GM12878 (cell line): ENCODE data around the gene CCDC78. TPM values are rescaled to one million over a fixed set of nuclear protein-coding genes. Genes with fewer than 3 reads are reported as not detected.

Experiments
- BCL3 ChIP-seq: IDR thresholded peaks from 2 replicates; pipeline ENCODE4 v1.6.1; 2011; ENCODE audit warnings: borderline replicate concordance, low read depth, mild to moderate bottlenecking, moderate library complexity, low read length; ENCODE audit not compliant: insufficient read depth, poor library complexity, severe bottlenecking
- BHLHE40 ChIP-seq, 2 experiments: fragments of 450-650 bp in 1 of 2; IDR thresholded peaks; 2 replicates each; pipeline ENCODE4 v1.6.1; 2011 to 2017; ENCODE audit warnings: low read depth in 2 of 2, borderline replicate concordance in 1 of 2, improper control_type of control experiment in 1 of 2, low read length in 1 of 2, mild to moderate bottlenecking in 1 of 2
- CEBPB ChIP-seq, 2 experiments: fragments of 150-350 bp in 1 of 2; IDR thresholded peaks; 2 replicates each; pipeline ENCODE4 v1.6.1; 2012 to 2014; ENCODE audit warnings: low read depth in 2 of 2, low read length in 2 of 2, borderline replicate concordance in 1 of 2, inconsistent platforms in 1 of 2
- EED ChIP-seq: sonication (generic); IDR thresholded peaks from 2 replicates; pipeline ENCODE4 v1.6.1; 2016; ENCODE audit warnings: antibody characterized with exemption, low read depth
- ESRRA ChIP-seq: IDR thresholded peaks from 2 replicates; pipeline ENCODE4 v1.6.1; 2012; ENCODE audit warnings: mild to moderate bottlenecking, low read length, improper control_type of control experiment
- EZH2 ChIP-seq: IDR thresholded peaks from 2 replicates; pipeline ENCODE4 v1.6.1; 2012; ENCODE audit warnings: low read depth, mild to moderate bottlenecking, control low read depth, inconsistent platforms, low read length, borderline replicate concordance; ENCODE audit not compliant: control insufficient read depth
- HDAC6 ChIP-seq: fragments of 200-600 bp; sonication (generic); IDR thresholded peaks from one replicate; pipeline ENCODE4 v1.8.0; 2017; ENCODE audit warnings: antibody characterized with exemption; ENCODE audit not compliant: unreplicated experiment
- IKZF1 ChIP-seq: fragments of 450-650 bp; conservative IDR thresholded peaks from 2 replicates; pipeline ENCODE4 v1.6.1; 2017; ENCODE audit warnings: antibody characterized with exemption, mild to moderate bottlenecking
- IRF3 ChIP-seq: fragments of 450-650 bp; IDR thresholded peaks from 2 replicates; pipeline ENCODE4 v1.6.1; 2014; ENCODE audit warnings: mild to moderate bottlenecking
- KDM1A ChIP-seq: fragments of 200-600 bp; sonication (generic); IDR thresholded peaks from 2 replicates; pipeline ENCODE4 v1.6.1; 2016; ENCODE audit warnings: borderline replicate concordance
- KLF5 ChIP-seq: fragments of 450-650 bp; IDR thresholded peaks from 2 replicates; pipeline ENCODE4 v1.6.1; 2014; ENCODE audit warnings: mild to moderate bottlenecking; ENCODE audit not compliant: partially characterized antibody
- MEF2B ChIP-seq: fragments of 450-650 bp; IDR thresholded peaks from 2 replicates; pipeline ENCODE4 v1.6.1; 2018; ENCODE audit warnings: mild to moderate bottlenecking, moderate library complexity; ENCODE audit not compliant: partially characterized antibody, poor library complexity, severe bottlenecking
- NR2C1 ChIP-seq: fragments of 450-650 bp; IDR thresholded peaks from 2 replicates; pipeline ENCODE4 v1.6.1; 2017; ENCODE audit warnings: antibody characterized with exemption, mild to moderate bottlenecking, moderate library complexity
- POLR2A ChIP-seq: IDR thresholded peaks from 2 replicates; pipeline ENCODE4 v1.6.1; 2011; ENCODE audit warnings: low read depth, mild to moderate bottlenecking, low read length
- RB1 ChIP-seq: fragments of 450-650 bp; formaldehyde crosslinking; IDR thresholded peaks from 2 replicates; pipeline ENCODE4 v1.6.1; 2017; ENCODE audit warnings: mild to moderate bottlenecking, borderline replicate concordance
- RFX5 ChIP-seq: IDR thresholded peaks from 2 replicates; pipeline ENCODE4 v1.6.1; 2011; ENCODE audit warnings: low read depth, low read length, improper control_type of control experiment
- TCF12 ChIP-seq: IDR thresholded peaks from 2 replicates; pipeline ENCODE4 v1.6.1; 2011; ENCODE audit warnings: low read depth, mild to moderate bottlenecking, low read length
- polyA plus RNA-seq, 11 experiments: library from polyadenylated mRNA; depleted of rRNA in 4 of 11; unstranded in 6 of 11; stranded (reverse) in 5 of 11; fragments of >200 nt; fragmentation: Nextera tagmentation in 4 of 11; fragmentation: Illumina TruSeq in 1 of 11; extraction: Ambion mirVana in 4 of 11; extraction: Trizol in 1 of 11; gene quantifications; 1 replicate in 1 of 11; 2 replicates in 10 of 11; pipeline versions ENCODE4 v1.2.1 to v1.2.3, GENCODE V29; 2011 to 2016; ENCODE audit warnings: inconsistent platforms in 2 of 11, missing spikeins in 2 of 11, low read depth in 1 of 11
- total RNA-seq, 4 experiments: library from RNA; depleted of rRNA in 3 of 4; stranded (reverse); fragments of >200 nt in 3 of 4; fragmentation: Illumina TruSeq in 1 of 4; extraction: Trizol in 1 of 4; gene quantifications; 2 replicates each; pipeline versions ENCODE4 v1.2.1 to v1.2.3, GENCODE V29; 2013 to 2021
- TF ChIP-seq, protein P1 (sequence below): fragments of 450-650 bp; IDR thresholded peaks from 2 replicates; pipeline ENCODE4 v1.6.1; 2017; ENCODE audit warnings: mild to moderate bottlenecking, moderate library complexity
- TF ChIP-seq, protein P2 (sequence below): fragments of 450-650 bp; IDR thresholded peaks from 2 replicates; pipeline ENCODE4 v1.6.1; 2018; ENCODE audit warnings: borderline replicate concordance, mild to moderate bottlenecking; ENCODE audit not compliant: partially characterized antibody

Gene CCDC78
- total and polyA plus RNA-seq, 10 of the 15 experiments (the other 5 are each of a cell fraction or from before 2014, with no cell fraction given) = 0.10 to 26.2 (median 5.4) TPM

DNA sequence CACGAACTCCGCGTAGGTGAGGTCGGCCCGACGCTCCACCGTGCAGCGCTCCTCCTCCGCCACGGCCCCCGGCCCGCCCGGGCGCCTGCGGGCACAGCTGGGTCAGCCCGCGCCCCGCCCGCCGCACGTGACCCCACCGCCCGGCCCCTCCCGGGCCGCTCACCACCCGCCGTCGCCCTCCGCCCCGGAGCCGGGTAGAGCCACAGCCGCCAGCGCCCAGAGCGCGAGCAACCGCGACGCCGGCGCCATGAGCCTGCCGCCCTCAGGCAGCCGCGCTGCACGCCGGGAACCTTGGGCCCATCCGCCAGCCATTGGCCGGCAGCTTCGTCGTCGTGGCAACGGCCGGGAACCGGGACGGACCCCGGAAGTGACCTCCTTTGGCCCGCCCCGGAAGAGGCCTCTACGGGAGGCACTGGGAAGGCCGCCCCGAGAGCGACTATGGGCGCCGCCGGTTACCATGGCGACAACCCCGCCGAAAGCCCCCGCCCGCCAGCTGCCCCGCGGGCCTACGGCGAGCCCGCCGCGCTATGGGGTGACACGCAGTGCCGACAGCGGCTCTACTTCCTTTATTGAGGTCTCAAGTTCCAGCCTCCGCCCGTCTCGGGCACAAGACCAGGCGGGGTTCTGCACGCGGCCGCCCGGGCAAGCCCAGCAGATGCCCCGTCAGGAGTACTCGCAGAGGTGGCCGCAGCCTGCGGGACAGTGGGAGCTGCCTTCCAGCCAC, 42.0 kb downstream of the CCDC78 start, which contains the start of gene JMJD8 (continued):
- TF ChIP-seq RB1 (peak; percentile 63; the same call in 1 of the 2 replicates), BHLHE40 (IDR thresholded peaks at IDR 0.05; ENCODE audit: borderline replicate concordance in 1 of 2, low read depth in 2 of 2, low read length in 1 of 2) (peak; percentile 47 to 91; a peak in 3 of 4 replicates), KLF5 (peak; percentile 69), NR2C1 (peak; percentile 93), CEBPB (IDR thresholded peaks at IDR 0.05; ENCODE audit: borderline replicate concordance in 1 of 2, low read depth in 2 of 2, low read length in 2 of 2) (no peak), RFX5 (0 out of 2 replicates have a peak, but pooled peaks have one; percentile 26), TCF12 (0 out of 2 replicates have a peak, but pooled peaks have one; percentile 32), IKZF1 (peak; percentile 79; the same call in 1 of the 2 replicates), KDM1A (no peak), IRF3 (peak; percentile 68), HDAC6 (peak; percentile 58), EED (no peak), BCL3 (peak; percentile 88), ESRRA (no peak), MEF2B (peak; percentile 68), POLR2A (peak; percentile 92), EZH2 (no peak)
- TF ChIP-seq, protein P1, sequence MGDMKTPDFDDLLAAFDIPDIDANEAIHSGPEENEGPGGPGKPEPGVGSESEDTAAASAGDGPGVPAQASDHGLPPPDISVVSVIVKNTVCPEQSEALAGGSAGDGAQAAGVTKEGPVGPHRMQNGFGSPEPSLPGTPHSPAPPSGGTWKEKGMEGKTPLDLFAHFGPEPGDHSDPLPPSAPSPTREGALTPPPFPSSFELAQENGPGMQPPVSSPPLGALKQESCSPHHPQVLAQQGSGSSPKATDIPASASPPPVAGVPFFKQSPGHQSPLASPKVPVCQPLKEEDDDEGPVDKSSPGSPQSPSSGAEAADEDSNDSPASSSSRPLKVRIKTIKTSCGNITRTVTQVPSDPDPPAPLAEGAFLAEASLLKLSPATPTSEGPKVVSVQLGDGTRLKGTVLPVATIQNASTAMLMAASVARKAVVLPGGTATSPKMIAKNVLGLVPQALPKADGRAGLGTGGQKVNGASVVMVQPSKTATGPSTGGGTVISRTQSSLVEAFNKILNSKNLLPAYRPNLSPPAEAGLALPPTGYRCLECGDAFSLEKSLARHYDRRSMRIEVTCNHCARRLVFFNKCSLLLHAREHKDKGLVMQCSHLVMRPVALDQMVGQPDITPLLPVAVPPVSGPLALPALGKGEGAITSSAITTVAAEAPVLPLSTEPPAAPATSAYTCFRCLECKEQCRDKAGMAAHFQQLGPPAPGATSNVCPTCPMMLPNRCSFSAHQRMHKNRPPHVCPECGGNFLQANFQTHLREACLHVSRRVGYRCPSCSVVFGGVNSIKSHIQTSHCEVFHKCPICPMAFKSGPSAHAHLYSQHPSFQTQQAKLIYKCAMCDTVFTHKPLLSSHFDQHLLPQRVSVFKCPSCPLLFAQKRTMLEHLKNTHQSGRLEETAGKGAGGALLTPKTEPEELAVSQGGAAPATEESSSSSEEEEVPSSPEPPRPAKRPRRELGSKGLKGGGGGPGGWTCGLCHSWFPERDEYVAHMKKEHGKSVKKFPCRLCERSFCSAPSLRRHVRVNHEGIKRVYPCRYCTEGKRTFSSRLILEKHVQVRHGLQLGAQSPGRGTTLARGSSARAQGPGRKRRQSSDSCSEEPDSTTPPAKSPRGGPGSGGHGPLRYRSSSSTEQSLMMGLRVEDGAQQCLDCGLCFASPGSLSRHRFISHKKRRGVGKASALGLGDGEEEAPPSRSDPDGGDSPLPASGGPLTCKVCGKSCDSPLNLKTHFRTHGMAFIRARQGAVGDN = peak; percentile 62; the same call in 1 of the 2 replicates
- TF ChIP-seq, protein P2, sequence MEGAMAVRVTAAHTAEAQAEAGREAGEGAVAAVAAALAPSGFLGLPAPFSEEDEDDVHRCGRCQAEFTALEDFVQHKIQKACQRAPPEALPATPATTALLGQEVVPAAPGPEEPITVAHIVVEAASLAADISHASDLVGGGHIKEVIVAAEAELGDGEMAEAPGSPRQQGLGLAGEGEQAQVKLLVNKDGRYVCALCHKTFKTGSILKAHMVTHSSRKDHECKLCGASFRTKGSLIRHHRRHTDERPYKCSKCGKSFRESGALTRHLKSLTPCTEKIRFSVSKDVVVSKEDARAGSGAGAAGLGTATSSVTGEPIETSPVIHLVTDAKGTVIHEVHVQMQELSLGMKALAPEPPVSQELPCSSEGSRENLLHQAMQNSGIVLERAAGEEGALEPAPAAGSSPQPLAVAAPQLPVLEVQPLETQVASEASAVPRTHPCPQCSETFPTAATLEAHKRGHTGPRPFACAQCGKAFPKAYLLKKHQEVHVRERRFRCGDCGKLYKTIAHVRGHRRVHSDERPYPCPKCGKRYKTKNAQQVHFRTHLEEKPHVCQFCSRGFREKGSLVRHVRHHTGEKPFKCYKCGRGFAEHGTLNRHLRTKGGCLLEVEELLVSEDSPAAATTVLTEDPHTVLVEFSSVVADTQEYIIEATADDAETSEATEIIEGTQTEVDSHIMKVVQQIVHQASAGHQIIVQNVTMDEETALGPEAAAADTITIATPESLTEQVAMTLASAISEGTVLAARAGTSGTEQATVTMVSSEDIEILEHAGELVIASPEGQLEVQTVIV = peak; percentile 77
